Osteoblast (primary cell): Measurements from ENCODE around the gene IL3. TPM values are rescaled to one million over a fixed set of nuclear protein-coding genes. Genes with fewer than 3 reads are reported as not detected.
A peak's percentile ranks its signal among the peaks of the same experiment; 100 is the strongest.

Experiments
- DNase-seq: peaks from one replicate; pipeline ENCODE4 v3.0.0; 2011; ENCODE audit warnings: low spot score, mixed read lengths; ENCODE audit not compliant: insufficient read length; ENCODE audit errors: missing footprints
- H2AFZ ChIP-seq: 2 replicates; pipeline ENCODE4 v1.6.0; 2011; ENCODE audit warnings: mild to moderate bottlenecking, low read length
- H3K27ac ChIP-seq: 2 replicates; pipeline ENCODE4 v1.5.1; 2011; ENCODE audit warnings: mild to moderate bottlenecking, low read depth, low read length, moderate library complexity
- H3K27me3 ChIP-seq: 2 replicates; pipeline ENCODE4 v1.6.0; 2012; ENCODE audit warnings: mild to moderate bottlenecking, control low read depth, inconsistent platforms, low read length, moderate library complexity; ENCODE audit not compliant: insufficient read depth
- H3K36me3 ChIP-seq: 2 replicates; pipeline ENCODE4 v1.5.1; 2011; ENCODE audit warnings: mild to moderate bottlenecking, low read length, control low read depth, moderate library complexity; ENCODE audit not compliant: insufficient read depth
- H3K4me1 ChIP-seq: 2 replicates; pipeline ENCODE4 v1.5.1; 2011; ENCODE audit warnings: mild to moderate bottlenecking, low read length, control low read depth, moderate library complexity; ENCODE audit not compliant: insufficient read depth
- H3K4me2 ChIP-seq: 2 replicates; pipeline ENCODE4 v1.6.0; 2011; ENCODE audit warnings: mild to moderate bottlenecking, low read length; ENCODE audit not compliant: insufficient read depth
- H3K4me3 ChIP-seq: fragments of 200-600 bp; sonication (generic); 3 replicates; pipeline ENCODE4 v1.5.1; 2012; ENCODE audit warnings: mild to moderate bottlenecking, low read length, inconsistent platforms; ENCODE audit not compliant: insufficient read depth
- H3K79me2 ChIP-seq: 2 replicates; pipeline ENCODE4 v1.6.0; 2012; ENCODE audit warnings: mild to moderate bottlenecking, low read length, control low read depth, inconsistent platforms; ENCODE audit not compliant: insufficient read depth
- H3K9me3 ChIP-seq: 2 replicates; pipeline ENCODE4 v1.5.1; 2011; ENCODE audit warnings: low read depth, low read length, control low read depth
- H4K20me1 ChIP-seq: 2 replicates; pipeline ENCODE4 v1.6.0; 2012; ENCODE audit warnings: mild to moderate bottlenecking, low read length, control low read depth; ENCODE audit not compliant: insufficient read depth
- CTCF ChIP-seq: IDR thresholded peaks from 2 replicates; pipeline ENCODE4 v1.5.1; 2011; ENCODE audit warnings: mild to moderate bottlenecking, low read depth, low read length, moderate library complexity; ENCODE audit errors: extremely low read depth
- total RNA-seq: library from RNA; depleted of rRNA; stranded (reverse); fragments of >200 nt; gene quantifications from 2 replicates; pipeline ENCODE4 v1.2.3, GENCODE V29; 2012

Gene IL3
- total RNA-seq, 1 donor: not detected

GRCh38 chr5:132075719-132076077, 15.2 kb downstream of the IL3 start:
- no peaks in the 10 kb centered on the region for H3K9me3 ChIP-seq
- peaks cover 12% of the 10 kb centered on the region for H3K4me1 ChIP-seq
- H2AFZ ChIP-seq: no peak overlapping the region
- H3K4me2 ChIP-seq: no peak overlapping the region
- no peak overlapping the region for H3K4me3 ChIP-seq
- H3K27me3 ChIP-seq: no peaks in the 10 kb centered on the region
- no peaks in the 10 kb centered on the region for H3K79me2 ChIP-seq
- no peaks in the 10 kb centered on the region for H3K36me3 ChIP-seq
- DNase-seq: no peak
- H3K27ac ChIP-seq: no peak overlapping the region
- no peaks in the 10 kb centered on the region for H4K20me1 ChIP-seq
- no peak for TF ChIP-seq CTCF

- Histone ChIP-seq H3K4me3 (no peak overlapping the region), H3K9me3 (no peaks in the 10 kb centered on the region), H3K4me1 (peaks cover 7% of the 10 kb centered on the region), H3K4me2 (no peak overlapping the region), H3K36me3 (no peaks in the 10 kb centered on the region), H4K20me1 (no peaks in the 10 kb centered on the region), H3K27me3 (no peaks in the 10 kb centered on the region), H3K79me2 (no peaks in the 10 kb centered on the region), H2AFZ (no peak overlapping the region), H3K27ac (no peak overlapping the region)
- peak; percentile 22 for DNase-seq
- no peak for TF ChIP-seq CTCF
These were observed 15.9 kb downstream of the IL3 start for GRCh38 chr5:132076202-132076830.

- no peak for TF ChIP-seq CTCF
- peak; percentile 73 for DNase-seq
- Histone ChIP-seq H3K4me1 (peaks cover 7% of the 10 kb centered on the region), H2AFZ (no peak overlapping the region), H3K9me3 (no peaks in the 10 kb centered on the region), H3K79me2 (no peaks in the 10 kb centered on the region), H4K20me1 (no peaks in the 10 kb centered on the region), H3K27ac (no peak overlapping the region), H3K4me2 (no peak overlapping the region), H3K27me3 (no peaks in the 10 kb centered on the region), H3K36me3 (no peaks in the 10 kb centered on the region), H3K4me3 (no peak overlapping the region)
These were observed 16.5 kb downstream of the IL3 start for GRCh38 chr5:132076983-132077382.

GRCh38 chr5:132079081-132079480, 18.6 kb downstream of the IL3 start:
- Histone ChIP-seq H2AFZ (no peak overlapping the region), H3K9me3 (no peaks in the 10 kb centered on the region), H3K4me1 (peaks cover 3% of the 10 kb centered on the region), H3K27ac (no peak overlapping the region), H3K4me3 (no peak overlapping the region), H3K4me2 (no peak overlapping the region), H3K79me2 (no peaks in the 10 kb centered on the region), H3K27me3 (no peaks in the 10 kb centered on the region), H3K36me3 (no peaks in the 10 kb centered on the region), H4K20me1 (no peaks in the 10 kb centered on the region)
- peak; percentile 51 for DNase-seq
- no peak for TF ChIP-seq CTCF
